ENCODE measurements around the gene SLC48A1. TPM values are rescaled to one million over a fixed set of nuclear protein-coding genes. Genes with fewer than 3 reads are reported as not detected.

Gene SLC48A1
- total and polyA plus RNA-seq, 2 experiments from 2014 or later = 26.2 to 29.2 TPM

DNA sequence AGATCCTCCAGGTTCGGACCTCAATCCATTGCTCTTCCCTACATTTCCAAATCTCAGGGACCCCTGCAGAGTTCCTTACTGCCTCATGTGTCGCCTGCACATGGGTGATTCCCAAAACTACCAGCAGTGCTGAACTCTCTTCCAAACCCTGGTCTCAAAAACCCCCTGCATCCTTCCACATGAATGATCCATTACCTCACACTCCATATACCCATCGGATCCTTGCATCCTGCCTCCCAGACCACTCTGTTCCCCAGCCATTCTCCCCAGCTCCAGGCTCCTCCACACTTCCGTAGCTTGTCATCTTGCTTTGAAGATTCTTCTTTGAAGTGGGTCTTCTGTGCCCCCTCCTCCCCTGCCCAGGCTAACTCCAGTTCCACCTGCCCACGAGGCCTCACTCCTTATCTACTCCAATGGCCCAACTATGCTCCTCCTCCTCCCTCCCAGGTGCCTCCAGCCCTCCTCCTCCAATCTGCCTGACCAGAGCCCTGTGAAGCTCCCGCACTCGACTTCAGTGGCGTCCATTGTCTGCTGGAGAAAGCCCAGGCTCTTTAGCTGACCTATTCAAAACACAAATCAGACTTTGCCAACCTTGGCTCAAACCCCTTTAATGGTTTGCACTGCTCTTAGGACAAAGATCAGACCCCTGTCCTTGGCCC is 28.1 kb upstream of the SLC48A1 start:
- no peak for TF ChIP-seq CTCF (IDR thresholded peaks at IDR 0.05; ENCODE audit: low read depth, low read length)
- Histone ChIP-seq H3K4me3 (no peak overlapping the region), H3K36me3 (no peaks in the 10 kb centered on the region), H3K4me1 (ENCODE audit: low read depth) (peaks cover 11% of the 10 kb centered on the region), H3K27ac (no peak overlapping the region), H3K27me3 (no peaks in the 10 kb centered on the region), H3K9me3 (ENCODE audit: low read depth) (no peaks in the 10 kb centered on the region)
- DNase-seq (ENCODE audit: low read depth in 1 of 2, low spot score in 1 of 2) = no peak

DNA sequence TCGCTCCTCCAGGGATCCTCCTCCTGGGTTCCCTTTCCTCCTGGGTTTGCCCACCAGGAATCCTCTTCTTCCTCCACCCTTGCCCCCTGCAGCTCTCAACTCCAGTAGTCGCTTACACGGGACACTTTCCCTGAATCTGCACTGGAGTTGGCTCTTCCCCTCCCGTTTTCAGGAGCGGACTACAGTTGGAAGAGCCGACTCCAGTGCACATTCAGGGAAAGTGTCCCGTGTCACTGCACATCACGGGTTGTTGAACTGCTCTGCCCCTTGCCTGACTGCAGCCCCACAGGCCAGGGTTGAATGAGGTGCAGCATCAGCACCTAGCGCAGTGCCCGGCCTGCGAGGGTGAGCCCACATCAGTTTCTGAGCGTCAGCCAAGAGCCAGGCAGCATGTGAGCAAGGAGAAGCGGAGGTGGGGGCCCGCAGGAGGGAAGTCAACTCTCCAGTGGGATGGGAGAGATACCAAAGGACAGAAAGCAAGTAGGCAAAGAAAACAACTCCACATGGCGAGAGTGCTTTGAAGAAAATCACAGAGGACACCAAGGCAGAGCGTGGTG is 27.5 kb upstream of the SLC48A1 start:
- Histone ChIP-seq H3K4me3 (no peak overlapping the region), H3K4me1 (ENCODE audit: low read depth) (peaks cover 10% of the 10 kb centered on the region), H3K9me3 (ENCODE audit: low read depth) (no peaks in the 10 kb centered on the region), H3K36me3 (no peaks in the 10 kb centered on the region), H3K27ac (no peak overlapping the region), H3K27me3 (no peaks in the 10 kb centered on the region)
- no peak for TF ChIP-seq CTCF (IDR thresholded peaks at IDR 0.05; ENCODE audit: low read depth, low read length)
- no peak for DNase-seq (ENCODE audit: low read depth in 1 of 2, low spot score in 1 of 2)

DNA sequence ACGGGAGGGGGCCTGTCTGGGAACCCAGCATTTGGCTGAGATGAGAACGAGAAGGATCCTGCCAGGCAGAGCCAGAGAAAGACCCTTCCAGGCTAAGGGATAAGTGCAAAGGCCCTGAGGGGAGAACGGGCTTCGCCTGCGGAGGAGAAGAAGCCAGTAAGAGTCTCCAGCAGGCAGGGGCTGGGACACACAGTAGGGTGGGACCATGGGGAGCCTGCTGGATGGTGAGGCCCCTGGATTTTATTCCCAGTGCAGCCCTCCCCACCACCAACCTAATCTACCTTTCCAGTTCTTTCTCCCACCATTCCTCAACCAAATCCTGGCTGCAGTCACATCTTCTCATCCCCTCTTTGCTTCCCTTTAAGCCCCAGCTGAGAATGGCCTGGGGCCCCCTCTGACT is 27.0 kb upstream of the SLC48A1 start:
- no peak for DNase-seq (ENCODE audit: low read depth in 1 of 2, low spot score in 1 of 2)
- TF ChIP-seq CTCF (IDR thresholded peaks at IDR 0.05; ENCODE audit: low read depth, low read length) = no peak

DNA sequence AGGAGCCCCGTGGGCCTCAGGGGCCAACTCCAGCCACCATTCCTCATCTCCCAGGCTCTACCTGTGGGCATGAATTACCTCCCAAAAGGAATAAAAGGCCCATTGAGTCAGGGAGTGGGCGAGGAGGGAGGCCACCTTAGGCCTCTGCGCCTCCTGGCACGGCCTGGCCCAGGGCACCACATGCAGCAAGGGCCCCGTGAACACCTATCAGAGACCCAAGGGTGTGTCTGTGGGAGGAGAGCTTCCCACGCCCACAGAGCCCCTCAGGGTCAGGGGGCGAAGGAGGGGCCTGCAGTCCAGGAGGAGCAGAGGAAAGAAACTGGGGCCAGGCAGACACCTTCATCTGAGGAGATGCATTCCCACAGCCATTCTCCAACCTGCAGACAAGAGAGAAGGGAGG is 26.5 kb upstream of the SLC48A1 start:
- DNase-seq (ENCODE audit: low read depth in 1 of 2, low spot score in 1 of 2) = no peak
- no peak for TF ChIP-seq CTCF (IDR thresholded peaks at IDR 0.05; ENCODE audit: low read depth, low read length)
- H3K27me3 ChIP-seq = no peaks in the 10 kb centered on the region
- no peak overlapping the region for H3K27ac ChIP-seq
- H3K36me3 ChIP-seq = no peaks in the 10 kb centered on the region
- peaks cover 1% of the 10 kb centered on the region for H3K4me1 ChIP-seq (ENCODE audit: low read depth)
- H3K4me3 ChIP-seq = no peak overlapping the region
- H3K9me3 ChIP-seq (ENCODE audit: low read depth) = no peaks in the 10 kb centered on the region

More for the DNA sequence above, 27.0 kb upstream of the SLC48A1 start:
- Histone ChIP-seq H3K36me3 (no peaks in the 10 kb centered on the region), H3K27ac (no peak overlapping the region), H3K27me3 (no peaks in the 10 kb centered on the region), H3K4me1 (ENCODE audit: low read depth) (peaks cover 5% of the 10 kb centered on the region), H3K9me3 (ENCODE audit: low read depth) (no peaks in the 10 kb centered on the region), H3K4me3 (no peak overlapping the region)

DNA sequence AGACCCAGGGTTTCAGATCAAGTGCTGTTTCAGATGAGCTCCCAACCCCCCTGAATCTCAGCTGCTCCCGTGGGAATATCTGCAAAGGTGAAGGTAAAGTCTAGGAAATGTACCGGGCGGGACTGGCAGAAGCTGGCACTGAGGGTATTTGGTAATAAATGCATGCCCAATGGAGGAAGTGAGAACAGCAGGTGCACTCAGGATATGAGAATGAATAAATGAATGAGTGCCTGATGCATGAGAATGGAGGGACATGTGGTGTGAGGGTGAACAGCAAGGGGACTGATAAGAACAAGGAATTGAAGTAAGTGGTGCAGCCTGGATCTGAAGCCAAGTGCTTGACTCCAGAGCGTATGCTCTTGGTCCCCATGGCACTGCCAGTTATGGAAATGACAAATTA is 25.9 kb upstream of the SLC48A1 start:
- H3K9me3 ChIP-seq (ENCODE audit: low read depth) = no peaks in the 10 kb centered on the region
- no peak for DNase-seq (ENCODE audit: low read depth in 1 of 2, low spot score in 1 of 2)
- H3K4me3 ChIP-seq = no peak overlapping the region

More for the DNA sequence above, 25.9 kb upstream of the SLC48A1 start:
- TF ChIP-seq CTCF (IDR thresholded peaks at IDR 0.05; ENCODE audit: low read depth, low read length) = no peak
- Histone ChIP-seq H3K36me3 (no peaks in the 10 kb centered on the region), H3K27ac (no peak overlapping the region), H3K27me3 (no peaks in the 10 kb centered on the region), H3K4me1 (ENCODE audit: low read depth) (no peaks in the 10 kb centered on the region)
